ENCODE data around the gene MLEC.

Gene MLEC

GRCh38 chr12:120646044-120646443, 40.9 kb upstream of the MLEC start:
- H3K27ac ChIP-seq, result no peak overlapping the region

GRCh38 chr12:120647375-120647755, 39.6 kb upstream of the MLEC start:
- TF ChIP-seq CTCF (IDR thresholded peaks at IDR 0.05), result no peak
- TF ChIP-seq ZFX (IDR thresholded peaks at IDR 0.05; ENCODE audit: borderline replicate concordance), result no peak
- H3K27ac ChIP-seq, result no peak overlapping the region

More at GRCh38 chr12:120646044-120646443, 40.9 kb upstream of the MLEC start:
- no peak for TF ChIP-seq CTCF (IDR thresholded peaks at IDR 0.05)
- no peak for TF ChIP-seq ZFX (IDR thresholded peaks at IDR 0.05; ENCODE audit: borderline replicate concordance)

- TF ChIP-seq ZFX (IDR thresholded peaks at IDR 0.05; ENCODE audit: borderline replicate concordance) (no peak), CTCF (IDR thresholded peaks at IDR 0.05) (peak; percentile 29)
- H3K27ac ChIP-seq, result no peak overlapping the region
Observed at GRCh38 chr12:120649442-120650232, 37.3 kb upstream of the MLEC start.

GRCh38 chr12:120650233-120650690, 36.7 kb upstream of the MLEC start:
- no peak for TF ChIP-seq ZFX (IDR thresholded peaks at IDR 0.05; ENCODE audit: borderline replicate concordance)
- TF ChIP-seq CTCF (IDR thresholded peaks at IDR 0.05), result no peak
- H3K27ac ChIP-seq, result no peak overlapping the region

GRCh38 chr12:120651821-120652220, 35.1 kb upstream of the MLEC start:
- H3K27ac ChIP-seq, result no peak overlapping the region
- TF ChIP-seq ZFX (IDR thresholded peaks at IDR 0.05; ENCODE audit: borderline replicate concordance), result no peak

- no peak for TF ChIP-seq ZFX (IDR thresholded peaks at IDR 0.05; ENCODE audit: borderline replicate concordance)
- no peak for TF ChIP-seq CTCF (IDR thresholded peaks at IDR 0.05)
- no peak overlapping the region for H3K27ac ChIP-seq
Observed at GRCh38 chr12:120652656-120653435, 34.1 kb upstream of the MLEC start.

GRCh38 chr12:120653611-120654010, 33.3 kb upstream of the MLEC start:
- no peak for TF ChIP-seq CTCF (IDR thresholded peaks at IDR 0.05)
- TF ChIP-seq ZFX (IDR thresholded peaks at IDR 0.05; ENCODE audit: borderline replicate concordance), result no peak
- no peak overlapping the region for H3K27ac ChIP-seq

Measured in 22Rv1 (cell line).